Ectodermal cell (in vitro differentiated cells): ENCODE measurements around the gene ARHGEF12.

ENCODE experiments used
- H3K27ac ChIP-seq: 2 replicates; pipeline ENCODE4 v1.7.0; 2013; ENCODE audit warnings: mild to moderate bottlenecking, low read depth, low read length; ENCODE audit not compliant: insufficient read depth, poor library complexity, severe bottlenecking
- H3K27me3 ChIP-seq: 2 replicates; pipeline ENCODE4 v1.7.0; 2013; ENCODE audit warnings: mild to moderate bottlenecking, low read length; ENCODE audit not compliant: insufficient read depth, control insufficient read depth, poor library complexity, severe bottlenecking
- H3K36me3 ChIP-seq: one replicate; pipeline ENCODE4 v1.7.0; 2013; ENCODE audit warnings: low read length; ENCODE audit not compliant: control insufficient read depth, insufficient read depth
- H3K4me1 ChIP-seq: one replicate; pipeline ENCODE4 v1.7.0; 2013; ENCODE audit warnings: low read length; ENCODE audit not compliant: control insufficient read depth, insufficient read depth
- H3K4me3 ChIP-seq: 2 replicates; pipeline ENCODE4 v1.7.0; 2013; ENCODE audit warnings: low read depth, low read length, control low read depth; ENCODE audit not compliant: insufficient read depth
- H3K9me3 ChIP-seq: 2 replicates; pipeline ENCODE4 v1.7.0; 2013; ENCODE audit warnings: mild to moderate bottlenecking, low read length, moderate library complexity; ENCODE audit not compliant: control insufficient read depth
- WGBS, 2 experiments: methylation state at CpG; one replicate each; pipeline ENCODE4 v1.1.7; 2013; ENCODE audit warnings: missing lambda C conversion rate in 2 of 2; 5-methylcytosine and 5-hydroxymethylcytosine counted together

The ARHGEF12 gene

GRCh38 chr11:120528749-120529148, 192.5 kb downstream of the ARHGEF12 start:
- no peak overlapping the region for H3K27ac ChIP-seq
- peaks cover 16% of the 10 kb centered on the region for H3K4me1 ChIP-seq
- no peaks in the 10 kb centered on the region for H3K9me3 ChIP-seq
- H3K4me3 ChIP-seq, result no peak overlapping the region
- H3K36me3 ChIP-seq, result no peaks in the 10 kb centered on the region
- 90 to 92% methylated on average over 4 of the region's 4 CpGs for WGBS, 2 experiments
- H3K27me3 ChIP-seq, result no peaks in the 10 kb centered on the region

- 91% methylated on average over 7 of the region's 7 CpGs for WGBS, 2 experiments
- H3K36me3 ChIP-seq, result no peaks in the 10 kb centered on the region
- no peaks in the 10 kb centered on the region for H3K27me3 ChIP-seq
- H3K27ac ChIP-seq, result no peak overlapping the region
- H3K9me3 ChIP-seq, result no peaks in the 10 kb centered on the region
- peaks cover 16% of the 10 kb centered on the region for H3K4me1 ChIP-seq
- H3K4me3 ChIP-seq, result no peak overlapping the region
Observed at GRCh38 chr11:120529214-120529613, 193.0 kb downstream of the ARHGEF12 start.

- H3K27ac ChIP-seq, result no peak overlapping the region
- peaks cover 16% of the 10 kb centered on the region for H3K4me1 ChIP-seq
- H3K4me3 ChIP-seq, result no peak overlapping the region
- no peaks in the 10 kb centered on the region for H3K9me3 ChIP-seq
- no peaks in the 10 kb centered on the region for H3K36me3 ChIP-seq
- 94% methylated on average over 6 of the region's 6 CpGs for WGBS, 2 experiments
- no peaks in the 10 kb centered on the region for H3K27me3 ChIP-seq
Observed at GRCh38 chr11:120529911-120530310, 193.7 kb downstream of the ARHGEF12 start.

GRCh38 chr11:120532082-120532831, 196.0 kb downstream of the ARHGEF12 start:
- Histone ChIP-seq H3K9me3 (no peaks in the 10 kb centered on the region), H3K27ac (no peak overlapping the region), H3K4me1 (peaks cover 10% of the 10 kb centered on the region), H3K4me3 (no peak overlapping the region), H3K27me3 (no peaks in the 10 kb centered on the region), H3K36me3 (no peaks in the 10 kb centered on the region)
- 66 to 70% methylated on average over 16 of the region's 16 CpGs for WGBS, 2 experiments

GRCh38 chr11:120532832-120533196, 196.6 kb downstream of the ARHGEF12 start:
- Histone ChIP-seq H3K4me3 (no peak overlapping the region), H3K27ac (no peak overlapping the region), H3K9me3 (no peaks in the 10 kb centered on the region), H3K27me3 (no peaks in the 10 kb centered on the region), H3K36me3 (no peaks in the 10 kb centered on the region), H3K4me1 (peaks cover 6% of the 10 kb centered on the region)
- WGBS, 2 experiments, result 68 to 69% methylated on average over 5 of the region's 5 CpGs

GRCh38 chr11:120536091-120536796, 200.0 kb downstream of the ARHGEF12 start:
- Histone ChIP-seq H3K4me3 (no peak overlapping the region), H3K27me3 (no peaks in the 10 kb centered on the region), H3K4me1 (peaks cover 6% of the 10 kb centered on the region), H3K36me3 (no peaks in the 10 kb centered on the region), H3K9me3 (no peaks in the 10 kb centered on the region), H3K27ac (no peak overlapping the region)
- 91 to 95% methylated on average over 13 of the region's 13 CpGs for WGBS, 2 experiments

GRCh38 chr11:120536797-120537169, 200.6 kb downstream of the ARHGEF12 start:
- H3K9me3 ChIP-seq, result no peaks in the 10 kb centered on the region
- no peaks in the 10 kb centered on the region for H3K36me3 ChIP-seq
- no peak overlapping the region for H3K4me3 ChIP-seq
- H3K27ac ChIP-seq, result no peak overlapping the region
- H3K27me3 ChIP-seq, result no peaks in the 10 kb centered on the region
- peaks cover 6% of the 10 kb centered on the region for H3K4me1 ChIP-seq
- 90 to 93% methylated on average over 11 of the region's 11 CpGs for whole genome bisulfite sequencing, 2 experiments

GRCh38 chr11:120537996-120538395, 201.8 kb downstream of the ARHGEF12 start:
- Histone ChIP-seq H3K4me1 (no peaks in the 10 kb centered on the region), H3K4me3 (no peak overlapping the region), H3K36me3 (no peaks in the 10 kb centered on the region), H3K27ac (no peak overlapping the region), H3K27me3 (no peaks in the 10 kb centered on the region), H3K9me3 (no peaks in the 10 kb centered on the region)
- 77 to 78% methylated on average over 12 of the region's 12 CpGs for WGBS, 2 experiments

- Histone ChIP-seq H3K36me3 (no peaks in the 10 kb centered on the region), H3K27ac (no peak overlapping the region), H3K27me3 (no peaks in the 10 kb centered on the region), H3K4me3 (no peak overlapping the region), H3K4me1 (no peaks in the 10 kb centered on the region), H3K9me3 (no peaks in the 10 kb centered on the region)
- 90% methylated on average over 2 of the region's 2 CpGs for WGBS, 2 experiments
Observed at GRCh38 chr11:120538707-120539106, 202.5 kb downstream of the ARHGEF12 start.
